ENCODE results near the gene ARNT2. TPM values are rescaled to one million over a fixed set of nuclear protein-coding genes. Genes with fewer than 3 reads are reported as not detected.

The ARNT2 gene
- polyA plus RNA-seq, 2 of the 4 experiments (the other 2 are of a cell fraction): 8.9 to 17.0 TPM

- WGBS (ENCODE audit: missing lambda C conversion rate): 77% methylated on average over 7 of the region's 7 CpGs
- ATAC-seq (no peak), DNase-seq (ENCODE audit: low read depth in 1 of 2, low spot score in 1 of 2) (no peak), FAIRE-seq (no peak)
- ChIA-PET CTCF (interaction anchor here (1.4 kb wide), 1 partner anchor 11 kb away, joined by 3 read pairs; no protein-coding TSS in a partner anchor), POLR2A (no interaction called here)
- Histone ChIP-seq H3K4me3 (no peak overlapping the region), H3K9me3 (no peaks in the 10 kb centered on the region), H3K4me2 (no peak overlapping the region), H3K4me1 (no peaks in the 10 kb centered on the region), H3K27ac (no peak overlapping the region)
- no peak for TF ChIP-seq JUNB (IDR thresholded peaks at IDR 0.05)
- TF ChIP-seq ZFP36 (IDR thresholded peaks at IDR 0.05; ENCODE audit: borderline replicate concordance, partially characterized antibody): no peak
- TF ChIP-seq CHD4 (IDR thresholded peaks at IDR 0.05; ENCODE audit: borderline replicate concordance): no peak
- TF ChIP-seq HEYL (CRISPR knock-in tag; IDR thresholded peaks at IDR 0.05): no peak
- no peak for TF ChIP-seq ELK1 (IDR thresholded peaks at IDR 0.05; ENCODE audit: low read depth, low read length)
- TF ChIP-seq EP300 (IDR thresholded peaks at IDR 0.05): no peak
- TF ChIP-seq REST (IDR thresholded peaks at IDR 0.05): no peak
- TF ChIP-seq CBX8 (IDR thresholded peaks at IDR 0.05): no peak
- TF ChIP-seq MAFK (IDR thresholded peaks at IDR 0.05; ENCODE audit: partially characterized antibody): no peak
- TF ChIP-seq RFX5 (IDR thresholded peaks at IDR 0.05): no peak
- no peak for TF ChIP-seq ZNF302 (CRISPR knock-in tag; IDR thresholded peaks at IDR 0.05)
- TF ChIP-seq NPAS2 (CRISPR knock-in tag; IDR thresholded peaks at IDR 0.05; ENCODE audit: borderline replicate concordance): no peak
- no peak for TF ChIP-seq RCOR1 (IDR thresholded peaks at IDR 0.05; ENCODE audit: low read depth, low read length)
- no peak for TF ChIP-seq ESRRA (IDR thresholded peaks at IDR 0.05; ENCODE audit: borderline replicate concordance, low read length)
These were observed 8.1 kb upstream of the ARNT2 start for GRCh38 chr15:80396096-80396495.

- CTCF ChIA-PET: interaction anchor here (1.1 kb wide), 1 partner anchor 57 kb away, joined by 3 read pairs; no protein-coding TSS in a partner anchor
- no peak for TF ChIP-seq BCL3 (IDR thresholded peaks at IDR 0.05)
- no peak for TF ChIP-seq KDM1A (IDR thresholded peaks at IDR 0.05; ENCODE audit: low read depth)
- TF ChIP-seq EHMT2 (IDR thresholded peaks at IDR 0.05; ENCODE audit: low read depth): no peak
- TF ChIP-seq FOXS1 (CRISPR knock-in tag; IDR thresholded peaks at IDR 0.05): no peak
- no peak for TF ChIP-seq RAD21 (conservative IDR thresholded peaks at IDR 0.05 in 1 of 2, IDR thresholded peaks at IDR 0.05 in 1 of 2)
- TF ChIP-seq HMGXB4 (CRISPR knock-in tag; IDR thresholded peaks at IDR 0.05; ENCODE audit: borderline replicate concordance): no peak
- TF ChIP-seq NFE2L2 (conservative IDR thresholded peaks at IDR 0.05; ENCODE audit: low read length): no peak
- no peak for TF ChIP-seq PBX3 (IDR thresholded peaks at IDR 0.05)
- TF ChIP-seq HOXA7 (CRISPR knock-in tag; IDR thresholded peaks at IDR 0.05): no peak
- TF ChIP-seq RNF2 (IDR thresholded peaks at IDR 0.05; ENCODE audit: borderline replicate concordance, low read depth): no peak
- TF ChIP-seq SREBF2 (IDR thresholded peaks at IDR 0.05): no peak
- no peak for TF ChIP-seq NPAS2 (CRISPR knock-in tag; IDR thresholded peaks at IDR 0.05; ENCODE audit: borderline replicate concordance)
- no peak for TF ChIP-seq RFX5 (IDR thresholded peaks at IDR 0.05)
- no peak for TF ChIP-seq ZSCAN20 (CRISPR knock-in tag; IDR thresholded peaks at IDR 0.05)
- no peak for TF ChIP-seq MAFK (IDR thresholded peaks at IDR 0.05; ENCODE audit: partially characterized antibody)
- TF ChIP-seq POLR2A (IDR thresholded peaks at IDR 0.05; ENCODE audit: low read length): no peak
- TF ChIP-seq BHLHE40 (IDR thresholded peaks at IDR 0.05; ENCODE audit: low read depth, low read length): no peak
These were observed 4.7 kb upstream of the ARNT2 start for GRCh38 chr15:80399508-80399907.

More at GRCh38 chr15:80399508-80399907, 4.7 kb upstream of the ARNT2 start:
- WGBS (ENCODE audit: missing lambda C conversion rate): 66% methylated on average over 3 of the region's 3 CpGs
- H3K9me3 ChIP-seq: no peaks in the 10 kb centered on the region
- DNase-seq (ENCODE audit: low read depth in 1 of 2, low spot score in 1 of 2) (no peak), FAIRE-seq (no peak), ATAC-seq (no peak)
- peaks cover 5% of the 10 kb centered on the region; the same call in 2 of the 3 replicates for H3K4me1 ChIP-seq
- no peak overlapping the region for H3K27ac ChIP-seq
- no peak overlapping the region for H3K4me3 ChIP-seq
- H3K4me2 ChIP-seq: no peak overlapping the region
- POLR2A ChIA-PET: no interaction called here

All from A549 (cell line).